Stimulated activated CD4-positive, alpha-beta T cell treated with anti-CD3 and anti-CD28 coated beads, TNF-alpha, amount 100 ng/mL, for 48 hours (primary cell): ENCODE results near the gene KCNMB2.

ENCODE experiments used
- DNase-seq, 3 donors: peaks; one replicate each; pipeline ENCODE4 v3.0.0-alpha.2; 2020; ENCODE audit warnings: low read depth in 3 of 3

Gene KCNMB2

DNA sequence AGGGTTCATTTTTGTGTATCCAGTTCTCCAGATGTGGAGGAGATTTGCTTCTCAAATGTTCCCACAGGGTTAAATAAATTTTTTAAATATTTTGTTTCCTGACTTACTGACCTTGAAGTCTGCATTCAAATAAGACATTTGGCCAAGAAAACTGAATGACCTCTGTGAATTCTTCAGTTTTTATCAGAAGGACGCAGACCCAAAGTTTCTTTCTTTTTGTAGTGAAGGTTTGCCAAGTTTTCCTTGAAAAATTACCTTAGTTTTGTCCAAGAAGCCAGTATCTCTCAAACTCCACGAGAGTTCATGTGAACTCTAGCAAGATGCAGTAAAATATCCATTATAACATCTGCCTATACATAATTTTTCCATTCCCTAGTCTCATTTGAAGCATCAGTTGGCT lies 332.4 kb downstream of the KCNMB2 start:
- DNase-seq, result no peak

DNA sequence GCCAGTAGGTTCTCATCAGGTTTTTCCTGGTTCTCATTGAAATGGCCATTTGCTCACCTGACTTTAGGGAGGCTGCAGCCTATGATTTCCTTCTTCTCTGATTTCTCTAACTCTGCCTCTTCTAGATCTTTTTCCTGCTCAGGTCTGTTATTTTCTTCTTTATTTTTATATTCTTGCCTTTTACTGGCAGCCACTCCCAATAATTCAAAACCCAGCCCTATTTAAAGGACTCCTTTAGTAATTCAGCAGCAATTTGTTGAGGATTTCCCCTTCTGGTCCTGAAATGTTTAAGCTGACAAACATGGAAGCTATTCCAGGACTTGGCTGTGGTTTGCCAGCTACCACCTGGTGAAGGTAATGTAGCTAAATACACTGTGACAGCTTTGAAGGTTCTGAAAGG lies 333.8 kb downstream of the KCNMB2 start:
- no peak for DNase-seq

DNA sequence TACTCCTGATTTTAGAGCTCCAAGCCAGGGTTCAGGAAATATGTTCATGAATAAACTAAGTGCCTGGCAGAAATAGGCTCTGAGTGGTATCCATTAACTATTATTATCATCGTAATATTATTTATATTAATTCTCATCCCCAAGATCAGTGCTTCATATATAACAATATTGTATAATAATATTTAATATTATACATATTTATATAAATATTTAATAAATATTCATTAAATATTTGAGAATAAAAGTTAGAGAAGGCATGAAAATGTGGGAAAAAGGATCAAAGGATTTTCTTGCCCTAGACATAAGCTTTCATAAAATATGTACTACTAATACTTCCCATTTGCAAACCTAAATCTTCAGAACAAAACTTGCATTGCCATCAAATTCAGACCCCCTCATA lies 338.9 kb downstream of the KCNMB2 start:
- DNase-seq, result no peak

DNA sequence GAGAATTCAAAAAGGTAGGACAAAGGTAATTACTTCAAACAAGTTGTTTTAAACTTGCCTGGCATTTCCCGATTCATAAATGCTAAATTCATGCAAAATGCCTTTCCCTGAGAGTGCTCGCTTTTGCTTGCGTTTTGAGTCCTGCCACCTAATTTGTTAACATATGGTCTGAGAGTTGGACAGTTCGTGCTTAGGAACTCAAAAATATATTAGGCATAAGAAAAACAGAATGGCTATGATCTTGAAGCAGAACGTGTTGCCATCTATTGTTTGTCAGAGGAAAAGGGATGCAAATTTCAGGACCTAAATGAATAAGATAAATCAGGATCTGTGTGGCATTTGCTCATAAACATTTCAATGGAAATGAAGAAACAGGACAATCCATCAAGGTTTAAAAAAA lies 339.6 kb downstream of the KCNMB2 start:
- no peak for DNase-seq

DNA sequence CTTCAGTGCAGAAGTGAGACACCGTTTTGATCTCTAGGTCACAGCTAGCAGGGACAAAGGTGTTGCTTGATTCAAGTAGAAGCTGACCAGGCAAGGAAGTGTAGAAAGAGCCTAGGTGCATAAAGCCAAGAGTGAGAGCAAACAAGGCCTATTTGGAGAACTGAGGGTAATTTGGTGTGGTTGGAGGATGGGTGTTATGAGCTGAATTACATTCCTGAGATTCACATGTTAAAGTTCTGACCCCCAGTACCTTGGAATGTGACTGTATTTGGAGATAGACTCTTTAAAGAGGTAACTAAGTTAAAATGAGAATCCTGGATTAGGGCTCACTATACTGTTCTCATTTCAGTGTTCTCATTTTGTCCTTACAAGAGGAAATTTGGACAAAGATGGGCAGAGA lies 344.0 kb downstream of the KCNMB2 start:
- no peak for DNase-seq
